Testis (tissue), 2 donors: Measurements from ENCODE around the gene ZCCHC7.

ENCODE experiments used
- CTCF ChIP-seq, 3 experiments: fragments of 450-650 bp in 2 of 3; fragments of 200-600 bp in 1 of 3; sonication (generic) in 1 of 3; IDR thresholded peaks; one replicate each; pipeline ENCODE4 v1.5.1; 2016 to 2019; ENCODE audit warnings: antibody characterized with exemption in 3 of 3, mild to moderate bottlenecking in 2 of 3, moderate library complexity in 1 of 3
- POLR2A ChIP-seq: fragments of 450-650 bp; IDR thresholded peaks from one replicate; pipeline ENCODE4 v1.6.1; 2017; ENCODE audit warnings: antibody characterized with exemption, mild to moderate bottlenecking, moderate library complexity

DNA sequence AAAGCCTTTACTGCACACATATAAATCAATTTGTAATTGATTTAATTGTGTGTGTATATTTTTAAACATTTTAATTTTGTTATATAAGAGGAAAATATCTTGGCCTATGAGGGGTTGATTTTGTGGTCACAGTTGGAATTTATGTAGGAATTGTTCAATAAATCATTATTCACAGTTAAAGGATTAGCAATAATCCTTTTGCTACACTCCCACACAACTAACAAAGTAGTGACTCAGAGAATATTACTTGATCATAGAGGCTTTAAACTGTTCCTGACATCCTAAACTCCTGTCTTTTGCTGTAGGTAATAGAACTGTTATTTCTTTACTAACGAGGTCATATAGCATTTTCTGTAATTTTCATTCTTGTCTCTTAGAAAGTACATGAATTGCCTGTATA, 95.5 kb downstream of the ZCCHC7 start:
- TF ChIP-seq CTCF (IDR thresholded peaks at IDR 0.05) (no peak), POLR2A (no peak)
